GM21737 (cell line): ENCODE measurements around the gene PANX1.
"Not testable (repeated sequence)": the region's sequence is repeated elsewhere in the genome, so short reads cannot be mapped to it uniquely, and the experiment has no call there.

Experiments used
- ATAC-seq: cut with Tn5 transposase; IDR thresholded peaks from one replicate; pipeline ENCODE4 v1.9.1; 2021; ENCODE audit warnings: mild to moderate bottlenecking, moderate library complexity; ENCODE audit not compliant: unreplicated experiment

Gene PANX1

GRCh38 chr11:94128746-94129511, at the start of gene PANX1:
PANX1 (plus strand) TSS chr11:94128841; CDS start chr11:94129313, 472 bp downstream.
- ATAC-seq, result peak; percentile 82

GRCh38 chr11:94084164-94084563, 44.5 kb upstream of the PANX1 start:
- ATAC-seq, result no peak

GRCh38 chr11:94088906-94089305, 39.7 kb upstream of the PANX1 start:
- no peak for ATAC-seq

- ATAC-seq, result no peak
Observed at GRCh38 chr11:94089341-94089740, 39.3 kb upstream of the PANX1 start.

- no peak for ATAC-seq
Observed at GRCh38 chr11:94090401-94090800, 38.2 kb upstream of the PANX1 start.

GRCh38 chr11:94091091-94091490, 37.5 kb upstream of the PANX1 start:
- ATAC-seq, result no peak

- no peak for ATAC-seq
Observed at GRCh38 chr11:94100253-94100652, 28.4 kb upstream of the PANX1 start.

- ATAC-seq, result no peak
Observed at GRCh38 chr11:94103471-94103870, 25.2 kb upstream of the PANX1 start.

- ATAC-seq, result no peak
Observed at GRCh38 chr11:94104734-94105133, 23.9 kb upstream of the PANX1 start.

- no peak for ATAC-seq
Observed at GRCh38 chr11:94106716-94107115, 21.9 kb upstream of the PANX1 start.

- no peak for ATAC-seq
Observed at GRCh38 chr11:94107363-94107762, 21.3 kb upstream of the PANX1 start.

GRCh38 chr11:94111241-94111640, 17.4 kb upstream of the PANX1 start:
- ATAC-seq, result no peak

GRCh38 chr11:94111660-94112059, 17.0 kb upstream of the PANX1 start:
- ATAC-seq, result no peak

GRCh38 chr11:94112206-94112953, 16.3 kb upstream of the PANX1 start:
- no peak for ATAC-seq

GRCh38 chr11:94117197-94117574, 11.5 kb upstream of the PANX1 start:
- no peak for ATAC-seq

GRCh38 chr11:94117871-94118270, 10.8 kb upstream of the PANX1 start:
- ATAC-seq, result no peak

- not testable (repeated sequence) for ATAC-seq
Observed at GRCh38 chr11:94119676-94120075, 9.0 kb upstream of the PANX1 start.

- ATAC-seq, result not testable (repeated sequence)
Observed at GRCh38 chr11:94120516-94120915, 8.1 kb upstream of the PANX1 start.

GRCh38 chr11:94120946-94121345, 7.7 kb upstream of the PANX1 start:
- ATAC-seq, result no peak

GRCh38 chr11:94125407-94126115, 3.1 kb upstream of the PANX1 start:
- ATAC-seq, result no peak

GRCh38 chr11:94127638-94128037, 1.0 kb upstream of the PANX1 start:
- no peak for ATAC-seq

- ATAC-seq, result peak; percentile 27
Observed at GRCh38 chr11:94128291-94128745, 323 bp upstream of the PANX1 start.
